H9 (cell line): ENCODE data around the gene DCDC2. TPM values are rescaled to one million over a fixed set of nuclear protein-coding genes. Genes with fewer than 3 reads are reported as not detected.
"Not testable (repeated sequence)": the region's sequence is repeated elsewhere in the genome, so short reads cannot be mapped to it uniquely, and the experiment has no call there.

Experiments
- DNase-seq: peaks from one replicate; pipeline ENCODE4 v3.0.0-alpha.2; 2017
- H2AFZ ChIP-seq: one replicate; pipeline ENCODE4 v1.6.1; 2013; ENCODE audit warnings: mild to moderate bottlenecking, low read length, control low read depth, moderate library complexity
- H2AK5ac ChIP-seq: 2 replicates; pipeline ENCODE4 v1.6.1; 2013; ENCODE audit warnings: low read length, control low read depth, mixed read lengths; ENCODE audit not compliant: insufficient read length
- H2BK120ac ChIP-seq: one replicate; pipeline ENCODE4 v1.6.1; 2013; ENCODE audit warnings: low read depth, mild to moderate bottlenecking, low read length, control low read depth, inconsistent platforms; ENCODE audit not compliant: poor library complexity, severe bottlenecking
- H2BK12ac ChIP-seq: 2 replicates; pipeline ENCODE4 v1.6.1; 2013; ENCODE audit warnings: low read length, control low read depth, mixed read lengths, low read depth; ENCODE audit not compliant: insufficient read length
- H2BK15ac ChIP-seq: 2 replicates; pipeline ENCODE4 v1.6.1; 2013; ENCODE audit warnings: low read depth, low read length, control low read depth
- H2BK20ac ChIP-seq: one replicate; pipeline ENCODE4 v1.6.1; 2013; ENCODE audit warnings: low read depth, mild to moderate bottlenecking, low read length, control low read depth, inconsistent platforms; ENCODE audit not compliant: poor library complexity, severe bottlenecking
- H2BK5ac ChIP-seq: 2 replicates; pipeline ENCODE4 v1.6.1; 2013; ENCODE audit warnings: low read length, control low read depth, mixed read lengths; ENCODE audit not compliant: insufficient read length
- H3K14ac ChIP-seq: 2 replicates; pipeline ENCODE4 v1.6.1; 2013; ENCODE audit warnings: low read length, control low read depth; ENCODE audit not compliant: insufficient read depth
- H3K18ac ChIP-seq: 2 replicates; pipeline ENCODE4 v1.6.1; 2013; ENCODE audit warnings: low read depth, mild to moderate bottlenecking, mixed read lengths, low read length, control low read depth; ENCODE audit not compliant: insufficient read length
- H3K23ac ChIP-seq: 2 replicates; pipeline ENCODE4 v1.6.1; 2013; ENCODE audit warnings: low read length, control low read depth, mixed read lengths, low read depth; ENCODE audit not compliant: insufficient read length
- H3K23me2 ChIP-seq: 2 replicates; pipeline ENCODE4 v1.6.1; 2013; ENCODE audit warnings: low read depth, mild to moderate bottlenecking, mixed read lengths, low read length, control low read depth; ENCODE audit not compliant: insufficient read length, poor library complexity, severe bottlenecking
- H3K27ac ChIP-seq: 2 replicates; pipeline ENCODE4 v1.5.1; 2013; ENCODE audit warnings: low read length, control low read depth, mixed read lengths, low read depth; ENCODE audit not compliant: insufficient read length
- H3K27me3 ChIP-seq: 2 replicates; pipeline ENCODE4 v1.6.1; 2013; ENCODE audit warnings: low read length, control low read depth, inconsistent platforms; ENCODE audit not compliant: insufficient read depth
- H3K4ac ChIP-seq: 2 replicates; pipeline ENCODE4 v1.6.1; 2013; ENCODE audit warnings: low read depth, mild to moderate bottlenecking, control low read depth, inconsistent platforms, low read length, moderate library complexity
- H3K4me1 ChIP-seq: 2 replicates; pipeline ENCODE4 v1.6.1; 2013; ENCODE audit warnings: low read length, control low read depth, inconsistent platforms; ENCODE audit not compliant: insufficient read depth
- H3K4me2 ChIP-seq: 2 replicates; pipeline ENCODE4 v1.6.1; 2013; ENCODE audit warnings: low read length, control low read depth, mixed read lengths; ENCODE audit not compliant: insufficient read length, insufficient read depth
- H3K56ac ChIP-seq: 2 replicates; pipeline ENCODE4 v1.6.1; 2013; ENCODE audit warnings: low read depth, mild to moderate bottlenecking, mixed read lengths, low read length, control low read depth; ENCODE audit not compliant: insufficient read length
- H3K79me1 ChIP-seq: 2 replicates; pipeline ENCODE4 v1.6.1; 2013; ENCODE audit warnings: low read depth, mild to moderate bottlenecking, moderate library complexity, low read length, control low read depth, inconsistent platforms; ENCODE audit not compliant: insufficient read depth, poor library complexity, severe bottlenecking
- H3K79me2 ChIP-seq: 2 replicates; pipeline ENCODE4 v1.6.1; 2013; ENCODE audit warnings: low read length, control low read depth, inconsistent platforms; ENCODE audit not compliant: insufficient read depth
- H3K9ac ChIP-seq: 2 replicates; pipeline ENCODE4 v1.6.1; 2013; ENCODE audit warnings: low read length, control low read depth, mixed read lengths; ENCODE audit not compliant: insufficient read length; ENCODE audit errors: extremely low read depth
- H3K9me3 ChIP-seq: one replicate; pipeline ENCODE4 v1.6.1; 2013; ENCODE audit warnings: low read depth, low read length, inconsistent platforms; ENCODE audit not compliant: control insufficient read depth
- H3T11ph ChIP-seq: one replicate; pipeline ENCODE4 v1.6.1; 2013; ENCODE audit warnings: mild to moderate bottlenecking, low read length, control low read depth, inconsistent platforms
- H4K20me1 ChIP-seq: one replicate; pipeline ENCODE4 v1.6.1; 2013; ENCODE audit not compliant: control insufficient read depth, insufficient read length, insufficient read depth
- H4K5ac ChIP-seq: 2 replicates; pipeline ENCODE4 v1.6.1; 2013; ENCODE audit warnings: low read depth, mild to moderate bottlenecking, mixed read lengths, low read length, control low read depth; ENCODE audit not compliant: insufficient read length
- H4K8ac ChIP-seq: replicated peaks from 2 replicates; pipeline ENCODE4 v1.6.1; 2013; ENCODE audit warnings: low read length, control low read depth, mixed read lengths, low read depth; ENCODE audit not compliant: insufficient read length
- H4K91ac ChIP-seq: 2 replicates; pipeline ENCODE4 v1.6.1; 2013; ENCODE audit warnings: low read depth, mild to moderate bottlenecking, moderate library complexity, mixed read lengths, low read length, control low read depth; ENCODE audit not compliant: insufficient read length
- H3K27ac Mint-ChIP-seq, 3 experiments: 2 replicates in 2 of 3; 3 replicates in 1 of 3; pipeline ENCODE4 v1.8.0; 2020 to 2021; ENCODE audit warnings: mixed read lengths in 3 of 3, mild to moderate bottlenecking in 1 of 3, moderate library complexity in 1 of 3
- H3K27me3 Mint-ChIP-seq: 2 replicates; pipeline ENCODE4 v1.8.0; 2021; ENCODE audit warnings: low read depth, mild to moderate bottlenecking, moderate library complexity, mixed read lengths
- H3K36me3 Mint-ChIP-seq, 3 experiments: 2 replicates in 2 of 3; 3 replicates in 1 of 3; pipeline ENCODE4 v1.8.0; 2020 to 2021; ENCODE audit warnings: low read depth in 3 of 3, mixed read lengths in 3 of 3; ENCODE audit not compliant: insufficient read depth in 1 of 3
- H3K4me1 Mint-ChIP-seq, 2 experiments: 2 replicates each; pipeline ENCODE4 v1.8.0; 2020; ENCODE audit warnings: mixed read lengths in 2 of 2
- H3K4me3 Mint-ChIP-seq, 2 experiments: 2 replicates in 1 of 2; 3 replicates in 1 of 2; pipeline ENCODE4 v1.8.0; 2020 to 2021; ENCODE audit warnings: mild to moderate bottlenecking in 2 of 2, mixed read lengths in 2 of 2, moderate library complexity in 1 of 2
- H3K9me3 Mint-ChIP-seq, 2 experiments: 2 replicates in 1 of 2; 3 replicates in 1 of 2; pipeline ENCODE4 v1.8.0; 2020; ENCODE audit warnings: mild to moderate bottlenecking in 2 of 2, mixed read lengths in 2 of 2, moderate library complexity in 1 of 2
- WGBS: extraction: QIAGEN DNeasy Blood & Tissue Kit; methylation state at CpG from one replicate; pipeline ENCODE4 v1.1.7; 2013; ENCODE audit warnings: missing lambda C conversion rate, low lambda C conversion rate, mixed read lengths; ENCODE audit not compliant: insufficient read length; ENCODE audit errors: extremely low coverage; 5-methylcytosine and 5-hydroxymethylcytosine counted together
- total RNA-seq: library from RNA; stranded (reverse); gene quantifications from 2 replicates; pipeline ENCODE4 v1.2.1, GENCODE V29; 2021
- TF ChIP-seq, protein P1 (sequence below): fragments of 200-600 bp; sonication (generic); conservative IDR thresholded peaks from 3 replicates; pipeline ENCODE4 v1.8.0; 2021; ENCODE audit warnings: antibody characterized with exemption, mild to moderate bottlenecking

DCDC2 gene
- total RNA-seq, 1 experiment from 2014 or later: 0.59 TPM

DNA sequence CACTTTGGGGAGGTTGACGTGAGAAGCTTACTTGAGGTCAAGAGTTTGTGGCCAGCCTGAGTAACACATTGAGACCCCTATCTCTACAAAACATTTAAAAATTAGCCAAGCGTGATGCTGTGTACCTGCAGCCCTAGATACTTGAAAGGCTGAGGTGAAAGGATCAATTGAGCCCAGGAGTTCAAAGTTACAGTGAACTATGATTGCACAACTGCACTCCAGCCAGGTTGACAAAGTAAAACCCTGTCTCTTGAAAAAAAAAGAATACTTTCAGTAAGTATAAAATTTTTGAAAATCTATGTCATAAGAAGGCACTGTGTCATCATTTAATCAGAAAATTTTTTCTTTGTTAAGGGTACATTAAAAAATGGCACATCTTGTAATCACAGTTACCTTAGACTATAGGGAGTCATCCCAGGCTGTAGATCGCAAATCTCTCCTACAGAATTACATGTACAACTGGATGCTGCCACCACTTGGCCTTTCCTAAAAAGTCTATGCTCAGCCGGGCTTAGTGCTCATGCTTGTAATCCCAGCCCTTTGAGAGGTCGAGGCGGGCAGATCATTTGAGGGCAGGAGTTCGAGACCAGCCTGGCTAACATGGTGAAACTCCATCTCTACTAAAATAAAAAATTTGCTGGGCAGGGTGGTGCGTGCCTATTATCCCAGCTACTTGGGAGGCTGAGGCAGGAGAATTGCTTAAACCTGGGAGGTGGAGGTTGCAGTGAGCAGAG is 27.8 kb upstream of the DCDC2 start:
- Histone ChIP-seq H4K91ac (no peak overlapping the region), H2BK120ac (no peak overlapping the region), H3K79me2 (no peaks in the 10 kb centered on the region), H4K5ac (no peak overlapping the region), H2AFZ (no peak overlapping the region), H3K4me1 (no peaks in the 10 kb centered on the region), H3K4me2 (no peak overlapping the region), H3K27me3 (no peaks in the 10 kb centered on the region), H3K23ac (no peak overlapping the region), H2AK5ac (no peak overlapping the region), H3K9me3 (no peaks in the 10 kb centered on the region), H3T11ph (no peak overlapping the region), H2BK12ac (no peak overlapping the region), H3K9ac (no peak overlapping the region), H3K18ac (no peak overlapping the region), H2BK5ac (no peak overlapping the region), H3K4ac (no peak overlapping the region), H2BK20ac (no peak overlapping the region), H3K14ac (no peak overlapping the region), H3K27ac (no peak overlapping the region), H3K79me1 (no peaks in the 10 kb centered on the region), H4K20me1 (no peaks in the 10 kb centered on the region), H3K23me2 (no peaks in the 10 kb centered on the region), H4K8ac (no peak overlapping the region), H2BK15ac (no peak overlapping the region), H3K56ac (no peak overlapping the region)
- no peak overlapping the region for H3K4me3 Mint-ChIP-seq
- TF ChIP-seq, protein P1, sequence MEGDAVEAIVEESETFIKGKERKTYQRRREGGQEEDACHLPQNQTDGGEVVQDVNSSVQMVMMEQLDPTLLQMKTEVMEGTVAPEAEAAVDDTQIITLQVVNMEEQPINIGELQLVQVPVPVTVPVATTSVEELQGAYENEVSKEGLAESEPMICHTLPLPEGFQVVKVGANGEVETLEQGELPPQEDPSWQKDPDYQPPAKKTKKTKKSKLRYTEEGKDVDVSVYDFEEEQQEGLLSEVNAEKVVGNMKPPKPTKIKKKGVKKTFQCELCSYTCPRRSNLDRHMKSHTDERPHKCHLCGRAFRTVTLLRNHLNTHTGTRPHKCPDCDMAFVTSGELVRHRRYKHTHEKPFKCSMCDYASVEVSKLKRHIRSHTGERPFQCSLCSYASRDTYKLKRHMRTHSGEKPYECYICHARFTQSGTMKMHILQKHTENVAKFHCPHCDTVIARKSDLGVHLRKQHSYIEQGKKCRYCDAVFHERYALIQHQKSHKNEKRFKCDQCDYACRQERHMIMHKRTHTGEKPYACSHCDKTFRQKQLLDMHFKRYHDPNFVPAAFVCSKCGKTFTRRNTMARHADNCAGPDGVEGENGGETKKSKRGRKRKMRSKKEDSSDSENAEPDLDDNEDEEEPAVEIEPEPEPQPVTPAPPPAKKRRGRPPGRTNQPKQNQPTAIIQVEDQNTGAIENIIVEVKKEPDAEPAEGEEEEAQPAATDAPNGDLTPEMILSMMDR: no peak
- H3K36me3 Mint-ChIP-seq: no peaks in the 10 kb centered on the region
- no peak for DNase-seq
- H3K27ac Mint-ChIP-seq: no peak overlapping the region
- no peaks in the 10 kb centered on the region; a peak in 1 of 5 replicates for H3K9me3 Mint-ChIP-seq
- H3K27me3 Mint-ChIP-seq: no peaks in the 10 kb centered on the region
- no CpG with 5 or more reads among the region's 8 CpGs for WGBS
- H3K4me1 Mint-ChIP-seq: no peaks in the 10 kb centered on the region

GRCh38 chr6:24384369-24385130 is 26.7 kb upstream of the DCDC2 start:
- H3K9me3 Mint-ChIP-seq, H3K4ac ChIP-seq, H2BK15ac ChIP-seq, H4K20me1 ChIP-seq, H4K5ac ChIP-seq, H3K9me3 ChIP-seq, DNase-seq, H3K23ac ChIP-seq, H3K27ac Mint-ChIP-seq, H3K27ac ChIP-seq, H3K4me1 ChIP-seq, H3K4me1 Mint-ChIP-seq, H4K8ac ChIP-seq, H3K27me3 Mint-ChIP-seq, H2AK5ac ChIP-seq, H3K56ac ChIP-seq, H3K27me3 ChIP-seq, H3K14ac ChIP-seq, H2BK5ac ChIP-seq, H3K4me2 ChIP-seq, H3K18ac ChIP-seq, H2AFZ ChIP-seq, H3K79me1 ChIP-seq, H2BK20ac ChIP-seq, H4K91ac ChIP-seq, H3T11ph ChIP-seq, H2BK120ac ChIP-seq, H2BK12ac ChIP-seq, H3K23me2 ChIP-seq, H3K36me3 Mint-ChIP-seq, H3K79me2 ChIP-seq, H3K4me3 Mint-ChIP-seq, H3K9ac ChIP-seq: not testable (repeated sequence)
- WGBS: no CpG with 5 or more reads among the region's 5 CpGs
